Measurements from ENCODE around the gene TBC1D30. TPM values are rescaled to one million over a fixed set of nuclear protein-coding genes. Genes with fewer than 3 reads are reported as not detected.

TBC1D30 gene
- total RNA-seq, 3 donors from 2014 or later, result 3.6 to 8.7 (median 7.4) TPM

DNA sequence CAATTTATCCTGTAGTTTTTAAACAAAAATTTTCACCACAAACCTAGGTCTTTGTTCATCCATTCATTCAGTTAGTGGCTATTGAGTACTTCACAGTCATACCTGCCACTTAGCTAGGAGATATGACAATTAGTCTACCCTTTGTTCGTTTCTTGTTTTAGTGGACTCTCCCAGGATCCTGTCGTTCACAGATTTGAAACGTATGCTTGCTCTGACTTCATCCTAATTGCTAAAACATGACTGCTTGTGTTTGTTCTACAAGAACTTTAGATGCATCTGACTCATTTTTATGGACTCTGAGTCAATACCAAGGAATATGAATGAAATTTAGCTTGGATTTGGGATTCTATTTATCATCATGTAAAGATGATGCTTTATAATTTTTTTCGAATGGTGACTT is 69.5 kb downstream of the TBC1D30 start:
- ATAC-seq (peak; percentile 34), DNase-seq (no peak)
- no peaks in the 10 kb centered on the region for H3K9me3 ChIP-seq
- no peak overlapping the region for H3K4me3 ChIP-seq
- H3K4me1 ChIP-seq (ENCODE audit: low read depth), result no peaks in the 10 kb centered on the region
- H3K36me3 ChIP-seq (ENCODE audit: low read depth), result no peaks in the 10 kb centered on the region
- intact Hi-C loops (cut with DNase I, micrococcal nuclease), result loop anchor here (5.0 kb wide), 1 partner anchor 228 kb away; the partner anchor contains the start of gene WIF1 (in 2 of the 2)
- TF ChIP-seq, protein P1, sequence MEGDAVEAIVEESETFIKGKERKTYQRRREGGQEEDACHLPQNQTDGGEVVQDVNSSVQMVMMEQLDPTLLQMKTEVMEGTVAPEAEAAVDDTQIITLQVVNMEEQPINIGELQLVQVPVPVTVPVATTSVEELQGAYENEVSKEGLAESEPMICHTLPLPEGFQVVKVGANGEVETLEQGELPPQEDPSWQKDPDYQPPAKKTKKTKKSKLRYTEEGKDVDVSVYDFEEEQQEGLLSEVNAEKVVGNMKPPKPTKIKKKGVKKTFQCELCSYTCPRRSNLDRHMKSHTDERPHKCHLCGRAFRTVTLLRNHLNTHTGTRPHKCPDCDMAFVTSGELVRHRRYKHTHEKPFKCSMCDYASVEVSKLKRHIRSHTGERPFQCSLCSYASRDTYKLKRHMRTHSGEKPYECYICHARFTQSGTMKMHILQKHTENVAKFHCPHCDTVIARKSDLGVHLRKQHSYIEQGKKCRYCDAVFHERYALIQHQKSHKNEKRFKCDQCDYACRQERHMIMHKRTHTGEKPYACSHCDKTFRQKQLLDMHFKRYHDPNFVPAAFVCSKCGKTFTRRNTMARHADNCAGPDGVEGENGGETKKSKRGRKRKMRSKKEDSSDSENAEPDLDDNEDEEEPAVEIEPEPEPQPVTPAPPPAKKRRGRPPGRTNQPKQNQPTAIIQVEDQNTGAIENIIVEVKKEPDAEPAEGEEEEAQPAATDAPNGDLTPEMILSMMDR (IDR thresholded peaks at IDR 0.05), result no peak

DNA sequence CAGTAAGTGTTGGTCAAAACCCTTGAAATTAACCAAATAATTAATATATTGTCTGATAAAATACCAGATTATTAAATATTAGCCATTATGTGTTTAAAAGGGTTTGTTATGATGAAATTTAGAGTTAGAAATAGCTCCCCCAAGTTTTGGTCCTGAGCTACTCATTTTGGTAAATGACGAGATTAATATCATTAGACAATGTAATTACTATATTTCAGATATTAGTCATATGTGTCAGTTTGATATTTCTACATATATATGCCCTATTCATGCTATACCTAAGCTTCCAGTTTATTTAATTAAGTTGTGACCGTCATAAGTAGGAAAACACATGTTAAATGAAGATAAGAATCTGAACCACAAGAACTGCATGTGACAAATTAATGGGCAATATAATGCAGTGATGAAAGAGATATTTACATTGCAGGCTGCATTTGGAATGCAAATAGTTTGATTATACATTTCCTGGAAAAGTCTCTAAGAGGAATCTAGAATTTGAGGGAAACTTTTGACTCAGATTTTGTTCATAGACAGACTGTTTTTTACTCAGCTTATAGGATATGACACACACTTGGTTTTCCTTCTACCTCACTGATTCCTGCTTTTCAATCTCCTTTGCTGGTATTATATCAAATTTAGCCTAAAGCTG is 70.5 kb downstream of the TBC1D30 start:
- TF ChIP-seq, protein P1 (IDR thresholded peaks at IDR 0.05), result no peak
- H3K4me1 ChIP-seq (ENCODE audit: low read depth), result no peaks in the 10 kb centered on the region
- no peak for ATAC-seq
- intact Hi-C loops (cut with DNase I, micrococcal nuclease), result loop anchor here (5.0 kb wide), 1 partner anchor 227 kb away; the partner anchor contains the start of gene WIF1 (in 2 of the 2)
- H3K36me3 ChIP-seq (ENCODE audit: low read depth), result no peaks in the 10 kb centered on the region
- H3K4me3 ChIP-seq, result no peak overlapping the region
- H3K9me3 ChIP-seq, result no peaks in the 10 kb centered on the region
- DNase-seq, result no peak

DNA sequence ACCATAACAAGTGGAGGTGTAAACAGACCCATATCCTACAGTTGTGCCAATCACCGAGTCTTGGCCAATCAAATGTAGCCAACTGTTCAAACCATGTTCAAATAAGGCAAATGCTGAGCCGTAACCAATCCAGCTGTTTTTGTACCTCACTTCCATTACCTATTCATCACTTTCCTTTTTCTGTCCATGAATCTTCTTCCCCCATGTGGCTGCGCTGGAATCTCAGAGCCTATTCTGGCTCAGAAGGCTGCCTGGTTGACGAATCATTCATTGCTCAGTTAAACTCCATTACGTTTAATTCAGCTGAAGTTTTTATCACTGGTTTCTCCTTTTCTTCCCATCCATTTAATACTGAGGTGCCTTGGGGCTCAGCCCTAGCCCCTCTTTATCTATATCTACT is 71.1 kb downstream of the TBC1D30 start:
- Histone ChIP-seq H3K4me1 (ENCODE audit: low read depth) (no peaks in the 10 kb centered on the region), H3K4me3 (no peak overlapping the region), H3K36me3 (ENCODE audit: low read depth) (no peaks in the 10 kb centered on the region), H3K9me3 (no peaks in the 10 kb centered on the region)
- intact Hi-C loops (cut with DNase I, micrococcal nuclease), result no loop called here
- no peak for DNase-seq
- TF ChIP-seq, protein P1 (IDR thresholded peaks at IDR 0.05), result no peak
- no peak for ATAC-seq

DNA sequence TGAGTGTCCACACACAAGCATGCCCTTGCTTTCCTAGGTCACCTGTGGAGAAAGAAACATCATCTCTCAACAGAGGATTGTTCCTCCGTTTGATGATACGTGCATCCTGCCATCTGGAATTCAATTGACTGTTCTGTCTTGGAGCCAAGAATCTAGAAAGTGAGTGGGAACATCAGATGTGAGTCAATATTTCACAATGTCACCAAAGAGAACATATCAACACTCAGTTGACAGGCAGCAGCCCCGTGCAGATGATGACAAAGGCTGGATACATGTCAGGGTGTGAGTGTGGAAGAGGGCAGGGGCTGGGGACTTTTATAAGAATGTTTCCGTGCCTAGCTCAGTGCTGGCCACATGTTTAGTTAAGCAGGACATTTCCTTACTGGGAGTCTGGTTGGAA is 76.1 kb downstream of the TBC1D30 start:
- ATAC-seq (no peak), DNase-seq (no peak)
- no peak overlapping the region for H3K4me3 ChIP-seq
- intact Hi-C loops (cut with DNase I, micrococcal nuclease), result no loop called here
- TF ChIP-seq, protein P1 (IDR thresholded peaks at IDR 0.05), result no peak
- H3K4me1 ChIP-seq (ENCODE audit: low read depth), result no peaks in the 10 kb centered on the region
- H3K36me3 ChIP-seq (ENCODE audit: low read depth), result no peaks in the 10 kb centered on the region
- H3K9me3 ChIP-seq, result no peaks in the 10 kb centered on the region

DNA sequence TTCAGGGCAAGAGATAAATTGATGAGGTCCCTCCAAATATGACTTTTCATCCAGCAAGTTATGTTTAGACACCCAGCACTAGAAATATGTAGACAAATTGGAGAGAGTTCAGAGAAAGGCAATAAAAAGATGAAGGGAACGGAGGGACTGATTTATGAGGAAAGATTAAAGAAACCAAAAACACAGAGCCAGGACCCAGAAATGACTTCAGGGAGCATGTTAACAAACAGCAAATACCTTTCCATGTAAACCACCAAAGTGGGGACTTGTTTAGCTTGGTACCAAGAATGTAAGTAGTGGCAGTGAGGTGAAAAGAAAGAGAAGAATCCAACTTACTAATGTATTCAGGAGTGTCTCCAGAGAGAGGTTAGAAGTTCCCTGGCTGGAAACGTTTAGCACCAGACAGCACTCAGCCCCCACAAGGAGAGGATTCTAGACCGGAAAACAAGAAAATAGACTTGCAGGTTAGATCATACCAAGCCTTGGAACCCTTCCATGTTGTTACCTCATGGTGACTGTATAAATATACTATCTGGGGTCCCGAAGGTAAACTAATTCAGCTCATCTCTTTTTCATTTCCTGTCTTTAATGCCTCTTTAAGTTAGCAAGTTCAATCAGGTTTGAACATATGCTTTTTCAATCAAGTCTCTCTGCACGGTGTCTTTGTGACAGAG is 79.2 kb downstream of the TBC1D30 start:
- Histone ChIP-seq H3K4me1 (ENCODE audit: low read depth) (no peaks in the 10 kb centered on the region), H3K9me3 (no peaks in the 10 kb centered on the region), H3K4me3 (no peak overlapping the region), H3K36me3 (ENCODE audit: low read depth) (no peaks in the 10 kb centered on the region)
- DNase-seq (no peak), ATAC-seq (no peak)
- intact Hi-C loops (cut with DNase I, micrococcal nuclease), result no loop called here
- TF ChIP-seq, protein P1 (IDR thresholded peaks at IDR 0.05), result no peak
